GM18507 (cell line): ENCODE data around the gene BNIP2.
"Not testable (repeated sequence)": the region's sequence is repeated elsewhere in the genome, so short reads cannot be mapped to it uniquely, and the experiment has no call there.

Source experiments
- DNase-seq: peaks from one replicate; pipeline ENCODE4 v3.0.0; 2011; ENCODE audit warnings: low read depth; ENCODE audit not compliant: insufficient read length; ENCODE audit errors: extremely low spot score
- FAIRE-seq: peaks from 2 replicates; lab custom pipeline; 2011; peaks lifted over from hg19 to GRCh38; lab: Jason Lieb, UNC

The BNIP2 gene, protein sequence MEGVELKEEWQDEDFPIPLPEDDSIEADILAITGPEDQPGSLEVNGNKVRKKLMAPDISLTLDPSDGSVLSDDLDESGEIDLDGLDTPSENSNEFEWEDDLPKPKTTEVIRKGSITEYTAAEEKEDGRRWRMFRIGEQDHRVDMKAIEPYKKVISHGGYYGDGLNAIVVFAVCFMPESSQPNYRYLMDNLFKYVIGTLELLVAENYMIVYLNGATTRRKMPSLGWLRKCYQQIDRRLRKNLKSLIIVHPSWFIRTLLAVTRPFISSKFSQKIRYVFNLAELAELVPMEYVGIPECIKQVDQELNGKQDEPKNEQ

DNA sequence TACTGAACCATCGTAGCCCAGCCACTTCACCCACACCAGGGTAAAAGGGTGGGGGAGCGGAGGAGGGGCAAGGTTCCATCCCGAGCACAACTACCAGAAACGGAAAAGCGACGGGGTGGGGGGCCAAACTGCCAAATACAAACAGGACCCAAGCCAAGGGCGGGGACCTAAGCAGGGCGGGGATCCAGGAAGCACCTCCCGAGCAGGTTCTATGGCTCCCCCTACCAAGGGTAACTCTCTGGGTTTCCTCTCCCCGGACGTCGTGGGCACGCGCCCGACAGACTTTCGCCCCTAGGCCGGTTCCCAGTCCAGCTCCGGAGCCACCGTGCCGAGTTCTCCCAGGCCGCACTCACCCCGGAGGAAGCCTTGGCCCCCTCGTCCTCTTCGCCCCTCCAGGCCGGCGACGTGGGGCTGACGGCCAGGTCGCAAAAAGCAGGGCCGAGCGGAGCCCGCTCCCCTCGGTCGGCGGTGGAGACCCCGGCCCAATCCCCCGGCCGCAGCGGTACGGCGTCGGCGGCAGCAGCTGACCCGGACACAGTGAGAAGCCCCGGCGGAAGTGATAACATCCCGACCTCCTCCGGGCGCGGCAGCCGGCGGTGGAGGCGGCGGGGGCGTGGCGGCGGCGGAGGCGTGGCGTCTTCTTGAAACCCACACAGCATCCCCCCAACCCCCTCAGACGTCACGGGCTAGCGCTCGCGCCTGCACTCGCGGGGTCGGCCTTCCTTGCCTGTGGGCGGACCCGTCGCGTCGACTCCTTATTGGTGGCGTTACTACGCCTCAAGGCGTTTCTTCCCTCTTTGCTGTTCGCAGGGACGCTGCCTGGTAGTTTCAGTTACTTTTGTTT lies at the start of gene BNIP2:
TSS of gene BNIP2 (minus strand) at position 539 of the 844 bp plus-strand sequence. CDS start 6,863 bp downstream, outside the sequence.
- peak; percentile 96 for FAIRE-seq
- DNase-seq = peak; percentile 81

DNA sequence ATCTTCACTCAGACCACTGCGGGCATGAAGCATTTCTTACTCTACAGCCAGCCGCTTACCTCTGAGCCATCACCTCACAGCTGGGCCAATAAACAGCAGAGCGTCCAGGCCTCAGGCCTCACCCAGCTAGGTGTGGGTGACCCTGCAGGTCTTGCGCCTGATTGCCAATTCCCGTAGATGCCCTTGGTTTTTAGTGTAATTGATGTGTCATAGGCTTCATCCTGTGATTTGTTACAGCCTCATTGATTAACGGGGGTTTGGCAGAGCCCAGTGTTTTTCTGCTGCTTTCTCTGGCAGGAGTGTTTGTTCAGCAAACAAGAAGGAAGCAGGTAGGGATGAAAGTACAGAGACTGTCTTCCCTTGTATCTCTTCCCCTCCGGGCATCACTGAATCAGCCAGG lies 49.6 kb upstream of the BNIP2 start:
- DNase-seq (no peak), FAIRE-seq (no peak)

DNA sequence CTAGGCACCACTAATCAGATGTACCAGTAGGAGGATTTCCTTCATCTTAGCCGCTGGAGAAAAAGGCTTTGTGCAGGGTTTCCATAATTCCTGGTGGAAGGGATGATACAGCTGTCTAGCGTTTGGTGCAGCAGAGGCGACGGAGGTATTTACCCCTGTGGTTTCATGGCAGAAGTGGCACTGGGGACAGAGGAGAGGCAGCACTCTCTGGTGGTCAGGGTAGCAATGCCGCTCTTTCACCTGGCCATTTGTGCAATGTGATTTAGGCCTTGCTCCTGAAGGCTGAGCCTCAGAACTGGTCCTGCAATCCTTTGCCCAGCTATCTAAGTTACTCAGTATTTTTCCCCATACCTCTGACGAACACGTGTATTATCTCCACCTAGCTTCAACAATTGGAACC lies 47.1 kb upstream of the BNIP2 start:
- DNase-seq = no peak
- FAIRE-seq = no peak

DNA sequence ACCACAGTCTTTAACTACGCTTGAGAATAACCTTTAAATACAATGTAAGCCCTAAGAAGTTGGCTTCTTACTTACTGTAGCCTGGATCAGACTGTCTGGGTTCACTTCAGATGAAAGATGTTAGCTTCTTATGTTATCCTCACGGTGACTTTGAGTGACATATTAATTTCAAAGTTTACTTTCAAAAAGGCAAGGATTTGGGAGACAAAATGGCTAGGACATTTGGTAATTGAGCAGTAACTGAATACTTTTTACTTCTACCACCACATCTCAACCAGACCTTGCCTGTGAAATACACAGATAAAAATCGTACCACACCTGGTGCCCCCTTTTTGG lies 36.0 kb upstream of the BNIP2 start:
- DNase-seq (no peak), FAIRE-seq (no peak)

DNA sequence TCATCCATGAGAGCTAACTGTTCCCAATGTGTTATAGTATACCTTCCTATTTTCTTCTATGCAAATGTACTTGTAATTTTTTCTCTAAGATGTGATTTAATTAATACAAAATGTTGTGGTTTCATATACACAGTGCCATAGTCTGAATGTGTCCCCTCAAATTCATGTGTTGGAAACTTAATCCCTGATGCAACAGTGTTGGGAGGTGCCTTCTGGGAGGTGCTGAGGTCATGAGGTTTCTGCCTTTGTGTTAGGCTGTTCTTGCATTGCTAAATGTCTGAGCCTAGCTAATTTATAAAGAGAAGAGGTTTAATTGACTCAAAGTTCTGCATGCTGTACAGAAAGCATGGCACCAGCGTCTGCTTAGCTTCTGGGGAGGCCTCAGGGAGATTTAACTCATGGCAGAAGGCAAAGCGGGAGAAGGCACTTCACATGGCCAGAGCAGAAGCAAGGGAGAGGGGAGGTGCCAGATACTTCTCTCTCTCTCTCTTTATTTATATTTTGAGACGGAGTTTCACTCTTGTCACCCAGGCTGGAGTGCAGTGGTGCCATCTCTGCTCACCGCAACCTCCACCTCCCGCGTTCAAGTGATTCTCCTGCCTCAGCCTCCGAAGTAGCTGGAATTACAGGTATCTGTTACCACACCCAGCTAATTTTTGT lies 34.7 kb upstream of the BNIP2 start:
- DNase-seq (no peak), FAIRE-seq (no peak)

DNA sequence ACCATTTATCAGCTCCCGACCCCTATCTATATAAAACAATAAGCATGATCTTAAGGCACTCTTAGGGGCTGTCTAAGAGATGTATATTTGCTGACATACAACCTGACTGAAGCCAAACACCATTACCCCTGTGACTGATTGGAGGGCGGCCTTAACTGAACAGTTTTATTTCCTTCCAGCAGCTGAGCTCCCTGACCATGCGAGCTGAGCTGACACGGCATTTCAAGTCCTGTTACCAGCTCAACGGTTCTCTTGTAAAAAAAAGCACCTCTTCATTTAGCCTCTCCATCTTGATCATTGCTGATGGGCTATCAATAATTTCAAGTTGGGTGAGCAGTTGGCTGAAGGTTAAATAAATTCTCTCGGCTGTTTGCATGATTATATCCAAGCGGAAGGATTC lies 33.4 kb upstream of the BNIP2 start:
- FAIRE-seq = no peak

DNA sequence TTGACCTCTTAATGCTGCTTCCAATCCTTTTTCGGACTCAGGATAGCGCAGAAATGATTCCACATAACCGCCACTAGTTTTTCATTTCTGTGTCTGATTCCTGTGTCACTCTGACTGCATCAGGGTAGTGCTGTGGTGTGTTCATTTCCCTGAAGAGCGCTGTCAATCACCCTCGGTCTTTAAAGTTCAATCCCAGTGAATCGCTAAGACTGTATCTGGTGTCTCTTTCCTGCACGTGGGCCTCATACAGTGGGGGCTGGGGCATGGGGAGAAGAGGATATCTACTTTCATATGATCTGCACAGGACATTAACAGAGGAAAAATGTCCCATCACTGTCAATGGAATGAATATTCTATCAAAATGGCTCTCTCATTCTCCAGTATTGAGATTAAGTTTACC lies 32.9 kb upstream of the BNIP2 start:
- FAIRE-seq = no peak
- DNase-seq = no peak

More for the DNA sequence above, 33.4 kb upstream of the BNIP2 start:
- DNase-seq = no peak

DNA sequence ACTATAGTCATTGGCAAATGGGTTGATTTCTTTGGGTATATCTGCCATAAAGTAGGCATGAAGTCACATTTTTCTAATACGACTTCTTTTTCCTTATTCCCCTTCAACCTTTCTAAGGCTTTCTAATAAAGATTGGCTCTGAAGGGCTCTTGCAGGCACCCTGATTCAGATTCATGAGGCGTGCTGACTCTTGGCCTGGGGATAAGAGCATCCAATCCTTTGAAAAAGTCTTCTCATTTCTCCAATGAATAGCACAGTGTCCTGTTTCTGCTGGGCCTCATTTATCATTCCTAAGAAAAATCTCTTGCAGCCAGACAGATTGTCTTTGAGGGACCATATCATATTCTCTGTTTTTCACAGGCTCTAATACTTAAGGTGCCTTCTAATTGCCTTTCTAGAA lies 32.3 kb upstream of the BNIP2 start:
- no peak for FAIRE-seq
- no peak for DNase-seq

DNA sequence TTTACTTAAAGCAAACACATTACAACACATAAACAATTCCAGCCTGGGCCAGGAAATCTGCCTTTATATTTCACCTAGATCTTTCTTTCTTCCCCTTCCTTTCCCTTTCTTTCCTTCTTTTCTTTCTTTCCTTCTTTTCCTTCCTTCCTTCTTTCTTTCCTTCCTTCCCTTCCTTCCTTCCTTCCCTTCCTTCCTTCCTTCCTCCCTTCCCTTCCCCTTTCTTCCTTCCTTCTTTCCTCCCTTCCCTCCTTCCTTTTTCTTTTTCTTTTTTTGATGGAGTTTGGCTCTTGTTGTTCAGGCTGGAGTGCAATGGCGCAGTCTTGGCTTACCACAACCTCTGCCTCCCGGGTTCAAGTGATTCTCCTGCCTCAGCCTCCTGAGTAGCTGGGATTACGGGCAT lies 24.1 kb upstream of the BNIP2 start:
- FAIRE-seq (no peak), DNase-seq (no peak)

DNA sequence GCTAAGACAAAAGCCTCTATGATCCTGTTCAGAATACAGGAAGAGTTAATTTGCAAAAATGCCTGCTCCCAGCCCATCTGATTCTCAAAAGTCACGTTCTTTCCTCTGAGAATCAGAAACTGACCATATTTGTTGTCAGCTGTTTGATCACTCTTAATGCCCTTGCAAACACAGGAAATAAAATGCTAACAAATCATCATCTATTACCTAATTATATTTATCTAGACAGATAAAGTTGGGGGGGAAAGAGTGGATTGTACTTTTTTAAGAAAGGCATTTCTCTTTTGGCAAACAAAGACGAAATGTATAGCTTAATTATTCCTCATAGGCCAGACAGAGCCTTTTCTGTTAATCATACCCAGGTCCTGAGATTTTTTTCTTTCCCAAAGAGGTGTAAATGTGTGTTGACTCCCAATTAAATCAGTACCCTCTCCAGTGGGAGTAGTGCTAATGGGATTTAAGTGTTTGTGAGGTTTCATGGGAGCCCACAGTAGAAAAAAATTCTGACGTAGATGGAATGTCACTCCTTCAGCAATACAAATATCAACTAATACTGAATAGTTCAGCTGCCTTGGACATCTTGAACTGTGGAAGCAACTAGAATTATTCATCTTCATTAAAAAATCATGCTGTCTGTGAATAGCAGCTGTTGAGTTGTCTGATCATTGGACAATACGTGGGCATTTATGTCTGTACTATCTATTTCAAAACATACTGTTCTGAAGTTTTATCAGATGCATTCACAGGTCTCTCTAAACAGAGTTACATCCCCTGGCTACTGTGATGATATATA lies 22.5 kb upstream of the BNIP2 start:
- no peak for FAIRE-seq
- no peak for DNase-seq

DNA sequence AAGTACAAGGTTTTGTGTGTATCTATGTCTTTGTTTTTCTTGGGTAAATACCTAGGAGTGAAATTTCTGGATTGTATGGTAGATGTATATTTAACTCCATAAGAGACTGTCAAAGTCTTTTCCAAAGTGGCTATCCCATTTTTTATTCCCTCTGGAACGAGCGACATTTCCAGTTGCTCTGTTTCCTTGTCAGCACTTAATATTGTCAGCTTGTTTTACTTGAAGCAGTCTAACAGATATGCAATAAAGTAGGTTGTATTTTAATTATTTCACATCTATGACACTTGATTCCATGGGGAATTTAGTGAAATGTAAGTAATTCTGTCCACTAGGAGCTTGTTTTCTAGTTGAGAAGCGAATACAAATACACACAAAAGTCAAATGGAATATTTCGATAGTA lies 18.5 kb upstream of the BNIP2 start:
- DNase-seq (no peak), FAIRE-seq (no peak)

DNA sequence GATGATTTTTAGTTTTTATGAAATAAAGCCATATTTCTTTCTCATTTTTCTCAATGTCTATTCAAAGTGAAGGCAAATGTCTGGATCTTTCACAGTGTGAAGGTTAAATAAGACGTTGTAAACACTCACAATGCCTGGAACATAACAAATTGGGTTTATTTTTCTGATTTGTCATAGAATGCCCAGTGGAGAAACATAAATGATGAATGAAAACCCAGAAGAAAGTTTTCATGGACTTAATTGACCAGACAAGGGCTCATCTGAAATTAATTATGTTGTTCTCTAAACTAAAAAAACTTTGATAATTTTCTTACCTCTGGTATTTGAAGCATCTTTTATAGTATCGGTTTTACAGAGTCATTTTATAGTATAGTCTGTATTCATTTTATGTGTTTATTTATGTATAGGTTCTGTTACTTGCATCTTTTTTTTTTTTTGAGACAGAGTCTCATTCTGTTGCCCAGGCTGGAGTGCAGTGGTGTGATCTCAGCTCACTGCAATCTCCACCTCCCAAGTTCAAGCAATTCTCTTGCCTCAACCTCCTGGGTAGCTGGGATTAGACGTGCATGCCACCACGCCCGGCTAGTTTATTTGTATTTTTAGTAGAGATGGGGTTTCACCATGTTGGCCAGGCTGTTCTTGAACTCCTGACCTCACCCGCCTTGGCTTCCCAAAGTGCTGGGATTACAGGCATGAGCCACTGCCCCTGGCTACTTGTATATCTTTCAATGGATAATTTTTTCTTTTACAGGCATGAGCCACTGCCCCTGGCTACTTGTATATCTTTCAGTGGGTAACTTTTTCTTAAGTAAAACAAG lies 15.1 kb upstream of the BNIP2 start:
- FAIRE-seq (no peak), DNase-seq (no peak)

DNA sequence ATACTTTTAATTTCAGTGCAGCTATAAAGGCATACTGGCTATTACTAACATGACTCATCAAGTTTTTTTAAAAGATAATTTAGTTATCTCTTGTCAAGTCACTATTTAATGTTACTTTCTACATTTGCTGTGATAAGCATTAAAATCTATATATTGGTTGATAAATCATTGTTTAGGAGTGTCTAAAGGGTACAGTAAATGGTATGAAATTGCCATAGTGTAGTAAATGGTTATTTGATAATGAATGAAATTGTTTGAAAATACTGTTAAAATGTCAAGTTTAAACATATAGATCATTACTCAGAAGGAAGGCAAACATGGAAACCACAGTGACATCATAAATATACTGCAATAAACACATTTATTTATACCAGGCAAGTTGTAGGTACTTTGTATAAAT lies 13.2 kb upstream of the BNIP2 start:
- FAIRE-seq (no peak), DNase-seq (no peak)

DNA sequence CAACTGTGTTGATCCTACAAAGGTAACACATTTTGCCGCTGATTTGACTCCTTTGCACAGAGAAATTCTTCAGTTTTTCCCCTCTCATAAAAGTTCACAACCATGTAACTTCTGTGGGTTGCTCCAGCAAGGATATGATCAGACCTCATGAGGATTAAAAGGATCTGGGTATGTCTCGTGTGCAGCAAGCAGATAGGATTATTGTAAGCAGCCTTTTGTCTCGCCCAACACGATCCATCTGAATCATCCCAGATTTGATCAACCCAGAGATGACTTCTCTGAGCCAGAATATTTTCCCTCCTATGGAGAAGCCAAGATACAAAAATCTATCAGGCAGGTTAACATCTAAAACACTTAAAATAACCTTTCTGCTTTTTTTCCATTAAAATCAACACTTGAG lies 12.8 kb upstream of the BNIP2 start:
- FAIRE-seq (no peak), DNase-seq (no peak)

DNA sequence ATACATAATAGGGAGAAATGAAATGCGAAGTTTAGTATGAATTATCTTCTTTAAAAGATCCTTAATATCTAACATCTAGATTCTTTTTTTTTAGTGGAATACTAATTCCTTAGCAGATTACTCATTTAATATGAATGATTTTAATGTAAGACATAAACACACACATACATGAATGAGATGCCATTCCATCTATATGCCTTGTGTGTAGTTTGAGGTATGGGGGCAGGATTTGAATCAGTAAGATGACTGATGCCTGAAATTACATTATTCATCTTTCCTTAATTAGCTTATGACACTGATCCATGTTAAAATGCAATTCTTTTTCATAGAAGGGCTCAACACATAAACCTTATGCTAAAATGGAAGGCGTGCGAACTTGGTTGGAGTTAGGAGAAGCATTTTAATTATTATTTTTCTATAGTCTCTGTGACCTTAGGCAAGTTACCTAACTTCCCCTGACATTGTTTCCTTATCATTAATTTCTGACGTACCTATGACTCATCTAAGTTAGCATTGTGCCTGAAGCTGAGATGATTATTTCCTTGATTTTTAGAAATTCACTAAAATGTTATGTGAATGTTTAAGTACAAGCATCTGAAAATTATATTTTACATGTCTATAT lies 10.8 kb upstream of the BNIP2 start:
- DNase-seq = no peak
- no peak for FAIRE-seq

DNA sequence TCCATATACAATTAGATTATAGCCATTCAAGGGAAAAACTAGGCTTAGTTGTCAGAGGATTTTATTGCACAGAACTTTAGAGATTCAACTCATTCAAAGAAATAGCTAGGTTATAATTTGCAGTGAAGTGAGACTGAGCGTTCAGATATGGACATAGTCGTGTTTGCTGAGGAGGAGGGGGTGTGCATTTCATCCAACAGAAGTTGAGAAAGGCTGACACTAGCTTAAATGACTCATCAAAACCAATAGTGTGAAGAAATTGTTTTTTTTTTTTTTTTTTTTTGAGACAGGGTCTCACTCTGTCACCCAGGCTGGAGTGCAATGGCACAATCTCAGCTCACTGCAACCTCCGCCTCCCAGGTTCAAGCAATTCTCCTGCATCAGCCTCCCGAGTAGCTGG lies 8.9 kb upstream of the BNIP2 start:
- FAIRE-seq, DNase-seq: not testable (repeated sequence)

DNA sequence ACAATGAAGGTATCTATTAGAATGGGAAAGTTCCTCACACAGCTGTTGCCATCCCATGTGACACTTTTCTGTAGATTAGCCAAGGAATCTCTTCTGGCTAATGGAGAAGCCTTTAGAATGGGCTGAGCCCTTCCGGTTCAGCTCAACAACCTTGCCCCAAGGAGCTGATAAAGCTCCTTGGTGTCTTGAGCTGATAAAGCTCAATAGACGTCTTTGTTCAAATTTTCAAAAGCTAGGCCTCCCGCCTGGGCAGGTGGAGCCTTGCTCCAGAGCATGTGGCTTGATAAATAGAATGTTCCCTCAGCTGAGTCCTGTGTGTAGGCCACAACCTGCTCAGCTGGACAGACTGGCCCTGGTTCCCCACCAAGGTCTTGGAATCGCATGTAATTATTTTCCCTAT lies 7.2 kb upstream of the BNIP2 start:
- FAIRE-seq = no peak
- no peak for DNase-seq

DNA sequence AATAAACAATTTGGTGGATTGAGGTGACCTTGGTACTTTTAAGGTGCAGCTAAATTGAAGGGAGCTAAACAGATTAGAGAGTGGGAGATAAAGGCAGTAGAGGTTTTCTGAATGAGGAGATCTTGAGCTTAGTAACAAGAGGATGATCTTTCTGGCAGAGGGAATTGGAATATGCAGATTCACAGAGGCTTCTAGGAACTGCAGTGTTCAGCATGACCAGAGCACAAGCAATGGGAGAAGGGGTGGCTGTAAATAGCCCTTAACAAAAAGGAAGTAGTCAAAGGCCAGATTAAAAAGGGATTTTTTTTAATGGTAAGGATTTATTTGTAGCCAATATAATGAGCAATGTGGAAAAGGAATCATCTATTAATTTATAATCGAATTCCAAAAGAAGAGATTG lies 5.7 kb upstream of the BNIP2 start:
- DNase-seq = no peak
- FAIRE-seq = no peak
